Neural cell (in vitro differentiated cells): Measurements from ENCODE around the gene SF3B5.

ENCODE experiments used
- CTCF ChIP-seq: fragments of 450-650 bp; IDR thresholded peaks from 2 replicates; pipeline ENCODE4 v1.5.1; 2014; ENCODE audit warnings: antibody characterized with exemption, mild to moderate bottlenecking, moderate library complexity; ENCODE audit not compliant: poor library complexity, severe bottlenecking
- EP300 ChIP-seq: fragments of 450-650 bp; conservative IDR thresholded peaks from 2 replicates; pipeline ENCODE4 v1.6.1; 2014; ENCODE audit warnings: antibody characterized with exemption, mild to moderate bottlenecking, moderate library complexity; ENCODE audit not compliant: poor library complexity, severe bottlenecking
- EZH2 ChIP-seq: fragments of 200-600, 300-800 bp; shearing (Covaris generic), sonication (generic); IDR thresholded peaks from 2 replicates; pipeline ENCODE4 v1.6.1; 2014; ENCODE audit warnings: antibody characterized with exemption, low read length, borderline replicate concordance, mild to moderate bottlenecking; ENCODE audit not compliant: insufficient read depth, poor library complexity, severe bottlenecking
- MXI1 ChIP-seq: fragments of 450-650 bp; conservative IDR thresholded peaks from 2 replicates; pipeline ENCODE4 v1.6.1; 2014; ENCODE audit warnings: antibody characterized with exemption, mild to moderate bottlenecking; ENCODE audit not compliant: poor library complexity, severe bottlenecking
- POLR2AphosphoS5 ChIP-seq: IDR thresholded peaks from 2 replicates; pipeline ENCODE4 v1.6.1; 2012
- RAD21 ChIP-seq: fragments of 450-650 bp; conservative IDR thresholded peaks from 2 replicates; pipeline ENCODE4 v1.6.1; 2014; ENCODE audit warnings: antibody characterized with exemption, mild to moderate bottlenecking, moderate library complexity
- REST ChIP-seq: IDR thresholded peaks from 2 replicates; pipeline ENCODE4 v1.6.1; 2012; ENCODE audit warnings: borderline replicate concordance
- SMC3 ChIP-seq: fragments of 450-650 bp; conservative IDR thresholded peaks from 2 replicates; pipeline ENCODE4 v1.6.1; 2014; ENCODE audit warnings: antibody characterized with exemption, mild to moderate bottlenecking, moderate library complexity; ENCODE audit not compliant: poor library complexity
- TAF1 ChIP-seq: IDR thresholded peaks from 2 replicates; pipeline ENCODE4 v1.6.1; 2012; ENCODE audit warnings: low read depth

- TF ChIP-seq CTCF (no peak), RAD21 (no peak), EZH2 (no peak), SMC3 (no peak), REST (no peak), POLR2AphosphoS5 (no peak), EP300 (no peak), TAF1 (no peak), MXI1 (no peak)
These were observed 641 bp downstream of the SF3B5 start for GRCh38 chr6:144094731-144095133.
